Measurements from ENCODE around the gene PCDH9. TPM values are rescaled to one million over a fixed set of nuclear protein-coding genes. Genes with fewer than 3 reads are reported as not detected.

PCDH9 gene
- total RNA-seq, 1 experiment from 2014 or later: 5.8 TPM

GRCh38 chr13:66689037-66689619 lies 541.0 kb downstream of the PCDH9 start:
- ChIA-PET POLR2A (ENCODE audit: low non-redundant PET) (no interaction called here), CTCF (no interaction called here)
- H3K27ac ChIP-seq (ENCODE audit: low read depth, low read length, poor library complexity, severe bottlenecking): no peak overlapping the region
- H3K36me3 ChIP-seq (ENCODE audit: insufficient read depth, low read length, poor library complexity, severe bottlenecking): no peaks in the 10 kb centered on the region
- H3K4me3 ChIP-seq (ENCODE audit: low read depth, low read length, poor library complexity, severe bottlenecking): no peak overlapping the region
- H3K9me3 ChIP-seq (ENCODE audit: low read depth, low read length, poor library complexity, severe bottlenecking): peaks cover 10% of the 10 kb centered on the region
- H3K27me3 ChIP-seq (replicated peaks; ENCODE audit: insufficient read depth, low read depth, low read length, poor library complexity): no peaks in the 10 kb centered on the region
- H3K4me1 ChIP-seq (ENCODE audit: insufficient read depth, low read length, poor library complexity, severe bottlenecking): no peaks in the 10 kb centered on the region
- intact Hi-C loops (cut with micrococcal nuclease; ENCODE audit: unreplicated experiment): loop anchor here (5.0 to 10.0 kb wide), 3 partner anchors 67 to 1034 kb away; no protein-coding TSS in a partner anchor
- TF ChIP-seq CTCF (conservative IDR thresholded peaks at IDR 0.05; ENCODE audit: low read depth, low read length) (peak; percentile 34; the same call in 1 of the 2 replicates), EZH2 (IDR thresholded peaks at IDR 0.05; ENCODE audit: borderline replicate concordance, low read depth, low read length, poor library complexity, severe bottlenecking) (no peak)
- no TSS peak for BruUV-seq (replicated peaks)
- DNase-seq (ENCODE audit: low spot score): peak; percentile 3

- no peaks in the 10 kb centered on the region for H3K27me3 ChIP-seq (replicated peaks; ENCODE audit: insufficient read depth, low read depth, low read length, poor library complexity)
- no TSS peak for BruUV-seq (replicated peaks)
- CTCF ChIA-PET: no interaction called here
- no peaks in the 10 kb centered on the region for H3K4me1 ChIP-seq (ENCODE audit: insufficient read depth, low read length, poor library complexity, severe bottlenecking)
- no peak for TF ChIP-seq EZH2 (IDR thresholded peaks at IDR 0.05; ENCODE audit: borderline replicate concordance, low read depth, low read length, poor library complexity, severe bottlenecking)
- no peak for TF ChIP-seq CTCF (conservative IDR thresholded peaks at IDR 0.05; ENCODE audit: low read depth, low read length)
- no peak overlapping the region for H3K4me3 ChIP-seq (ENCODE audit: low read depth, low read length, poor library complexity, severe bottlenecking)
- DNase-seq (ENCODE audit: low spot score): no peak
- intact Hi-C loops (cut with micrococcal nuclease; ENCODE audit: unreplicated experiment): loop anchor here (10.0 kb wide), 1 partner anchor 1027 kb away; no protein-coding TSS in a partner anchor
- POLR2A ChIA-PET (ENCODE audit: low non-redundant PET): no interaction called here
- H3K36me3 ChIP-seq (ENCODE audit: insufficient read depth, low read length, poor library complexity, severe bottlenecking): no peaks in the 10 kb centered on the region
- peaks cover 10% of the 10 kb centered on the region for H3K9me3 ChIP-seq (ENCODE audit: low read depth, low read length, poor library complexity, severe bottlenecking)
- H3K27ac ChIP-seq (ENCODE audit: low read depth, low read length, poor library complexity, severe bottlenecking): no peak overlapping the region
Observed at GRCh38 chr13:66681403-66681802, 548.7 kb downstream of the PCDH9 start.

- CTCF ChIA-PET: no interaction called here
- Histone ChIP-seq H3K4me3 (ENCODE audit: low read depth, low read length, poor library complexity, severe bottlenecking) (no peak overlapping the region), H3K9me3 (ENCODE audit: low read depth, low read length, poor library complexity, severe bottlenecking) (peaks cover 2% of the 10 kb centered on the region), H3K36me3 (ENCODE audit: insufficient read depth, low read length, poor library complexity, severe bottlenecking) (no peaks in the 10 kb centered on the region), H3K27ac (ENCODE audit: low read depth, low read length, poor library complexity, severe bottlenecking) (no peak overlapping the region), H3K4me1 (ENCODE audit: insufficient read depth, low read length, poor library complexity, severe bottlenecking) (no peaks in the 10 kb centered on the region), H3K27me3 (replicated peaks; ENCODE audit: insufficient read depth, low read depth, low read length, poor library complexity) (no peaks in the 10 kb centered on the region)
- POLR2A ChIA-PET (ENCODE audit: low non-redundant PET): no interaction called here
- no TSS peak for BruUV-seq (replicated peaks)
- no peak for DNase-seq (ENCODE audit: low spot score)
- TF ChIP-seq CTCF (conservative IDR thresholded peaks at IDR 0.05; ENCODE audit: low read depth, low read length) (no peak), EZH2 (IDR thresholded peaks at IDR 0.05; ENCODE audit: borderline replicate concordance, low read depth, low read length, poor library complexity, severe bottlenecking) (no peak)
- intact Hi-C loops (cut with micrococcal nuclease; ENCODE audit: unreplicated experiment): loop anchor here (10.0 kb wide), 1 partner anchor 1025 kb away; no protein-coding TSS in a partner anchor
Observed at GRCh38 chr13:66680031-66680430, 550.1 kb downstream of the PCDH9 start.

Data from A673 (cell line).